ENCODE results near the gene ARHGEF17.

Gene ARHGEF17

GRCh38 chr11:73359930-73360742 lies 52.1 kb downstream of the ARHGEF17 start:
- peak; percentile 63 for DNase-seq

GRCh38 chr11:73360743-73361369 lies 52.8 kb downstream of the ARHGEF17 start:
- DNase-seq: no peak

GRCh38 chr11:73361953-73362776 lies 54.1 kb downstream of the ARHGEF17 start:
- no peak for DNase-seq

- no peak for DNase-seq
These were observed 55.1 kb downstream of the ARHGEF17 start for GRCh38 chr11:73363147-73363546.

GRCh38 chr11:73365352-73366264 lies 57.5 kb downstream of the ARHGEF17 start:
- no peak for DNase-seq

GRCh38 chr11:73366265-73366610 lies 58.2 kb downstream of the ARHGEF17 start:
- no peak for DNase-seq

- no peak for DNase-seq
These were observed 58.9 kb downstream of the ARHGEF17 start for GRCh38 chr11:73366953-73367352.

- no peak for DNase-seq
These were observed 59.5 kb downstream of the ARHGEF17 start for GRCh38 chr11:73367482-73368024.

- DNase-seq: no peak
These were observed 64.4 kb downstream of the ARHGEF17 start for GRCh38 chr11:73372375-73372993.

- peak; percentile 57 for DNase-seq
These were observed 66.1 kb downstream of the ARHGEF17 start for GRCh38 chr11:73374151-73374550.

- no peak for DNase-seq
These were observed 67.7 kb downstream of the ARHGEF17 start for GRCh38 chr11:73375830-73376159.

GRCh38 chr11:73376160-73376802 lies 68.2 kb downstream of the ARHGEF17 start, which contains the start of gene RELT:
Gene RELT, plus strand, starts transcription at chr11:73376399. Its CDS starts 12,738 bp downstream, at chr11:73389137.
- DNase-seq: peak; percentile 93

GRCh38 chr11:73376803-73377629 lies 68.9 kb downstream of the ARHGEF17 start:
- peak; percentile 67 for DNase-seq

- no peak for DNase-seq
These were observed 71.3 kb downstream of the ARHGEF17 start for GRCh38 chr11:73379189-73379880.

GRCh38 chr11:73380331-73380730 lies 72.3 kb downstream of the ARHGEF17 start:
- no peak for DNase-seq

GRCh38 chr11:73380897-73381410 lies 72.9 kb downstream of the ARHGEF17 start:
- no peak for DNase-seq

- DNase-seq: no peak
These were observed 73.5 kb downstream of the ARHGEF17 start for GRCh38 chr11:73381589-73381988.

- no peak for DNase-seq
These were observed 74.1 kb downstream of the ARHGEF17 start for GRCh38 chr11:73382183-73382582.

- no peak for DNase-seq
These were observed 74.7 kb downstream of the ARHGEF17 start for GRCh38 chr11:73382747-73383146.
